ENCODE results near the gene UBE2D3.

UBE2D3 gene

DNA sequence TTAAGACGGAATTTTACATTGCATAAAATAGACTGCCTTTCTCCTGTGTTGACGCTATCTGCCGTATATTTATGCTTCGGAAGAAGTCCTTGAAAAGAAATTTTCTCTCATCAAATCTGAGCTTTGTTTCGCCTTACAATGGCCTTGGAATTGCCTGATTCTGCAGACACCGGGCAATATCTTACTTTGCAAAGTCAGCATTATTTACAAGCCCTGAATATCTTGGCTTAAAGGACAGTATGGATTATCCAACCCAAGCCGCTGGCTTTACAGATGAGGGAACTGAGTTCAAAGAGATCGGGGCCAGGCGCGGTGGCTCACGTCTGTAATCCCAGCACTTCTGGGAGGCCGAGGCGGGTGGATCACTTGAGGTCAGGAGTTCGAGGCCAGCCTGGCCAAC, 65.4 kb downstream of the UBE2D3 start:
- Histone ChIP-seq H3K4me3 (ENCODE audit: low read length) (peak overlapping the region; percentile 89), H3K4me1 (ENCODE audit: control insufficient read depth, insufficient read depth, low read length) (peaks cover 10% of the 10 kb centered on the region), H3K36me3 (ENCODE audit: control insufficient read depth, insufficient read depth, low read length, severe bottlenecking) (no peaks in the 10 kb centered on the region), H3K27me3 (replicated peaks; ENCODE audit: control insufficient read depth, insufficient read depth, low read length) (no peaks in the 10 kb centered on the region), H3K9me3 (ENCODE audit: control insufficient read depth, low read length) (no peaks in the 10 kb centered on the region), H3K9ac (ENCODE audit: low read length) (no peak overlapping the region)
- DNase-seq (ENCODE audit: low read depth) = no peak

GRCh38 chr4:102761296-102761701, 66.1 kb downstream of the UBE2D3 start:
- Histone ChIP-seq H3K9ac (ENCODE audit: low read length) (peak overlapping the region; percentile 85), H3K27me3 (replicated peaks; ENCODE audit: control insufficient read depth, insufficient read depth, low read length) (no peaks in the 10 kb centered on the region), H3K36me3 (ENCODE audit: control insufficient read depth, insufficient read depth, low read length, severe bottlenecking) (no peaks in the 10 kb centered on the region), H3K9me3 (ENCODE audit: control insufficient read depth, low read length) (no peaks in the 10 kb centered on the region), H3K4me3 (ENCODE audit: low read length) (peak overlapping the region; percentile 89), H3K4me1 (ENCODE audit: control insufficient read depth, insufficient read depth, low read length) (peaks cover 10% of the 10 kb centered on the region)
- peak; percentile 51 for DNase-seq (ENCODE audit: low read depth)

DNA sequence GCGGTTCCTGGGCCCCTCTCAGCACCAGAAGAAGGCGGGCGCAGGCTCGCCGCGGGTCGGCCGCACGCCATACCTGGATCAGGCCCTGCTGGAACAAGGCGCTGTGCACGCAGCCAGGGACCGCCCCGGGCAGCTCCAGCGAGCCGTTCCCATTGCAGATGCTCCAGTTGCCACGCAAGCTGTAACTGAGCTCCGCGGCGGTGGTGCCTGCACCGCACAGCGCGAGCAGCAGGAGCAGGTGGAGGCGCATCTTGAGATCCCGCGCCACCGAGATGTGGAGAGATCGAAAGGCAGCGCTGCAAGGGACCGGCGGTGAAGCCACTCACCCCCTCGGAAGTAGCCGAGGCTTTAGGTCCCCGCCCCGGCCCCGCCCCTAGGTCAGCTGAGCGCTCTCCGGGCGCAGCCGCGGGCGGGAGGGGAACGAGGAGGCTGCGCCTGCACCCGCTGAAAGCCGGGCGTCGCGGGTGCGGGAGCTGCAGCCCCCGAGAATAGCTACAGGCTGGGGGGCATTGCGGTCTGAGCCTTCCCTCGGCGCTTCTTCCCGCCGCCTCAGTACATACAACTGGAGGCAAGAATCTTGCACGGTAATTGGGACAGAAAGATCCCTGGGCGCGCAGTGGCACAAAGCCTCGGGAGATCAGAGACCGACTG, 66.6 kb downstream of the UBE2D3 start, which contains the start of gene MANBA:
TSS of gene MANBA (minus strand) at position 324 of the 651 bp plus-strand sequence. CDS start at position 250, 74 bp downstream.
- Histone ChIP-seq H3K4me3 (ENCODE audit: low read length) (peak within 1 kb of the TSS; percentile 89), H3K9ac (ENCODE audit: low read length) (peak within 1 kb of the TSS; percentile 85), H3K36me3 (ENCODE audit: control insufficient read depth, insufficient read depth, low read length, severe bottlenecking) (no peaks in the 10 kb centered on the region), H3K9me3 (ENCODE audit: control insufficient read depth, low read length) (no peaks in the 10 kb centered on the region), H3K27me3 (replicated peaks; ENCODE audit: control insufficient read depth, insufficient read depth, low read length) (no peaks in the 10 kb centered on the region), H3K4me1 (ENCODE audit: control insufficient read depth, insufficient read depth, low read length) (peaks cover 10% of the 10 kb centered on the region)
- DNase-seq (ENCODE audit: low read depth) = peak; percentile 93

DNA sequence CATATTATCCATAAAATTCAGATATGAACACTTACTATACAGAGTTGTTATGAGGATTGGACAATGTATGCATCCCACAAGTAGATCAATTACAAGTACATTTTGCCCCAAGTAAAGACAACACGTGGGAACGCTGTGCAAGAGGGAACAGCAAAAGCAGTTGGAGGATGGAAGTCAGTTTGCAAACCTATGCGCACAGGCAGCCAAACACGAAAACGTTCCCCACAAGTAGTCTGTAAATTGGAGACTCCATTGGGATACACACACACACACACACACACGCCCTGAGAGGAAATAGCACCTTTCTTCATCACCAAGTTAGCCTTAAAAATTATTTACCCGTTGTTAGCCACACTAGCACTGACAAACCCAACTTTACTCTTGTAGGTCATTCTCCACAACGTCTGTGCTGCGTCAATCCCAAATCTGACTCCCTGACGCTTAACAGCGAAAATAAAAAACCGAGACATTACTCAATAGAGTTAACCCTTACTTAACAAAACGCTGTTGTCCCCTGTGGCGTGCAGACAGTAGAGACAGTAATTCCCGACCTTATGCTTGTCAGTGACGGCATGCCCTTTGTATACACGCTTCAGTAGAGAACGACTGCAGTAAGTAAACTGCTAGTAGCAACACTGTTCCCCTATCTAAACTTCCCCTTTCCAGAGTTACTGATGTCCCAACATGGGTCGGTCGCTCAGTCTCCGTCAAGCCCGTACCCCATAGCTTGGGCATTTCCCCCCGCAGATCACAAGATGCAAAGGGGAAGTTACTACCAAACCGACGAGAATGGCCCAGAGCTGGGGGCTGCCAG, 67.3 kb downstream of the UBE2D3 start:
- Histone ChIP-seq H3K27me3 (replicated peaks; ENCODE audit: control insufficient read depth, insufficient read depth, low read length) (no peaks in the 10 kb centered on the region), H3K9me3 (ENCODE audit: control insufficient read depth, low read length) (no peaks in the 10 kb centered on the region), H3K4me3 (ENCODE audit: low read length) (peak overlapping the region; percentile 89), H3K4me1 (ENCODE audit: control insufficient read depth, insufficient read depth, low read length) (peaks cover 10% of the 10 kb centered on the region), H3K9ac (ENCODE audit: low read length) (peak overlapping the region; percentile 85), H3K36me3 (ENCODE audit: control insufficient read depth, insufficient read depth, low read length, severe bottlenecking) (no peaks in the 10 kb centered on the region)
- peak; percentile 71 for DNase-seq (ENCODE audit: low read depth)

GRCh38 chr4:102758241-102759160, 68.8 kb downstream of the UBE2D3 start:
- Histone ChIP-seq H3K9ac (ENCODE audit: low read length) (no peak overlapping the region), H3K4me3 (ENCODE audit: low read length) (no peak overlapping the region), H3K27me3 (replicated peaks; ENCODE audit: control insufficient read depth, insufficient read depth, low read length) (no peaks in the 10 kb centered on the region), H3K36me3 (ENCODE audit: control insufficient read depth, insufficient read depth, low read length, severe bottlenecking) (no peaks in the 10 kb centered on the region), H3K4me1 (ENCODE audit: control insufficient read depth, insufficient read depth, low read length) (peaks cover 10% of the 10 kb centered on the region), H3K9me3 (ENCODE audit: control insufficient read depth, low read length) (no peaks in the 10 kb centered on the region)
- DNase-seq (ENCODE audit: low read depth) = no peak

GRCh38 chr4:102757681-102758080, 69.7 kb downstream of the UBE2D3 start:
- no peaks in the 10 kb centered on the region for H3K36me3 ChIP-seq (ENCODE audit: control insufficient read depth, insufficient read depth, low read length, severe bottlenecking)
- no peaks in the 10 kb centered on the region for H3K9me3 ChIP-seq (ENCODE audit: control insufficient read depth, low read length)
- no peak overlapping the region for H3K4me3 ChIP-seq (ENCODE audit: low read length)
- no peak overlapping the region for H3K9ac ChIP-seq (ENCODE audit: low read length)
- no peak for DNase-seq (ENCODE audit: low read depth)
- H3K27me3 ChIP-seq (replicated peaks; ENCODE audit: control insufficient read depth, insufficient read depth, low read length) = no peaks in the 10 kb centered on the region
- peaks cover 10% of the 10 kb centered on the region for H3K4me1 ChIP-seq (ENCODE audit: control insufficient read depth, insufficient read depth, low read length)

DNA sequence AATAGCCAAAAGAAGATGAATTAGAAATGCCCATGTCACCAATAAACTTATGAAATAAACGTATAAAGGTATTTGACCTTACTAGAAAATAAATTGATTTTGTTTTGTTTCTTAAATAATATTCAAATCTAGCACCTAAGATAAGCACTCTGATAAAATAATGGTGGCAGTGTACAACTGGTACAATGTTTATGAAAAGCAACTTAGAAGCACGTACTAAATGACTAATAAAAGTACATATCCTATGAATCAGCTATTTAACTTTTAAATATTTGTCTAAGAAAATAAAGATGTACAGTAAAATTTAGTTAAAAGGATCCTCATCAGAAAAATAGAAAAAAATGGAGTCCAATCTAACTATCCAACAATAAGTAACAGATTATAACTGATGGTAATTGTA, 73.3 kb downstream of the UBE2D3 start:
- Histone ChIP-seq H3K9ac (ENCODE audit: low read length) (no peak overlapping the region), H3K9me3 (ENCODE audit: control insufficient read depth, low read length) (no peaks in the 10 kb centered on the region), H3K27me3 (replicated peaks; ENCODE audit: control insufficient read depth, insufficient read depth, low read length) (no peaks in the 10 kb centered on the region), H3K4me3 (ENCODE audit: low read length) (no peak overlapping the region), H3K36me3 (ENCODE audit: control insufficient read depth, insufficient read depth, low read length, severe bottlenecking) (no peaks in the 10 kb centered on the region), H3K4me1 (ENCODE audit: control insufficient read depth, insufficient read depth, low read length) (peaks cover 5% of the 10 kb centered on the region)
- DNase-seq (ENCODE audit: low read depth) = no peak

GRCh38 chr4:102751941-102752340, 75.4 kb downstream of the UBE2D3 start:
- Histone ChIP-seq H3K27me3 (replicated peaks; ENCODE audit: control insufficient read depth, insufficient read depth, low read length) (no peaks in the 10 kb centered on the region), H3K9me3 (ENCODE audit: control insufficient read depth, low read length) (no peaks in the 10 kb centered on the region), H3K4me3 (ENCODE audit: low read length) (no peak overlapping the region), H3K36me3 (ENCODE audit: control insufficient read depth, insufficient read depth, low read length, severe bottlenecking) (peaks cover 2% of the 10 kb centered on the region), H3K9ac (ENCODE audit: low read length) (no peak overlapping the region), H3K4me1 (ENCODE audit: control insufficient read depth, insufficient read depth, low read length) (no peaks in the 10 kb centered on the region)
- DNase-seq (ENCODE audit: low read depth) = no peak

Data from adipocyte (in vitro differentiated cells).